NOMO-1 (cell line): ENCODE measurements around the gene LETM1.

Source experiments
- DNase-seq, 2 experiments: peaks; one replicate each; lab custom pipeline; 2025; ENCODE audit not compliant: unreplicated experiment in 2 of 2; lab: John Stamatoyannopoulos, UW

Gene LETM1

DNA sequence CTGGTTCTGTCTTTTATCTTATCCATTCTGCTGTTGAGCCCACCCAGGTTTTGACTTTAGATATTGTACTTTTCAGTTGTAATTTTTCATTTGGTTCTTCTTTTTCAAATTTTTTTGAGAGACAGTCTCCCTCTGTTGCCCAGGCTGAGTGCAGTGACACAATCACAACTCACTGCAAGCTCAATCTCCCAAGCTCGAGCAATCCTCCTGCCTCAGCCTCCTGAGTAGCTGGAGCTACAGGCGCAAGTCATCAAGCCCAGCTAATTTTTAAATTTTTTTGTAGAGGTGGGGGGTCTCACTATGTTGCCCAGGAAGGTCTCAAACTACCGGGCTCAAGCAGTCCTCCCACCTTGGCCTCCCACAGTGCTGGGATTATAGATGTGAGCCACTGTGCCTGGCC lies 25.7 kb downstream of the LETM1 start:
- DNase-seq = no peak

DNA sequence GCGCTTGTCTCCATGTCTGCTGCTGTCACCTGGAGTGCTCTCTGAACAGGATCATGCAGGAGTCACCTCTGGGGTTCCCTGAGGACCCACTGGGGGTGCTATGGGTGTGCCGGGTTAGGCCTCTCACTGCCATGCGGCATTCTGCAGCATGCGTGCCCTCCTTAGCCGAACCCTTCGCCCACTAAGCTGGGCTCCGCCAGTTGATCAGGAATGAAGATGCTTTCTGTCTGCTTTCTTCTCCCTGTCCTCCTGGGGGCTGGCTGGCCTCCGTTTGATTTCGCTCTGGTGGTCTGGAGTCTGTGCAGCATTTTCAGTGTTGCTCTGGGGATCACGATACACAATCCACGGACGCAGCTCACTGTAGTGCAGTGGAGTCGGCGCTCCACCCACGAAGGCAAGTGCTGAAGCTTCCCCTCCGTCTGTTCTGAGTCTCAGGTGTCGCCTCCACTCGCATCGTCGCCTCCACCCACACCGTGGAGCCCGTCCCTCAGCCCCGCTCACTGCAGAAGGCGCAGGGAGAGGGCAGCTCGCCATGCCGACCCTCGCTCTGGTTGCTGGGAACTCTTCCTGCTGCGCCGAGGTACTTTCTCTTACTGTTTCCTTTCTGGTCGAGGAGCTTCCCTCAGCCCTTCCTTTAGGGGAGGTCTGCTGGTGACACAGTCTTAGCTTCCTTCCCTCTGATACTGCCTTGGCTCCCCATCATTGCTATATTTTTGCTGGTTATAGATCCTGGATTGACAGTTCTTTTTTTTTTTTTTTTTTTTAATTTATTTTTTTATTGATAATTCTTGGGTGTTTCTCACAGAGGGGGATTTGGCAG lies 29.2 kb downstream of the LETM1 start:
- DNase-seq = no peak

DNA sequence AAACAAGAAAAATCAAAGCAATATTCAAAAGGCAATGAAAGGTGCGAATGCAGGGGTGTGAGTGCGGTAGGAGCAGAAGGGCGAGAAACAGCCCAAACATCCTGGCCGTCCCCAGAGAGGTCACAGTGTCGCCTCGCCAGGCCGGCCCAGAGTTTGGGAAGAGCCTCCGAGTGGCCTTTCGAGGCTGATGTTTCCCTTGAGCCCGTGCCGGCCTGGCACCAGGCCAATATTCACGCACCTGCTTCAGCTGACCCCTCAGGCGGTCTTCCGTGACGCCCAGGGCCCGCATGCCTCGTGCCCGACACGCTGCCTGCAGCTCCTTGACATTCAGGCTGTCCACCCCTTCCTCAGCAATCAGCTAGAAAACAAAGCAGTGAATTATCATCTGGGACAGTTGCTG lies 30.6 kb downstream of the LETM1 start:
- DNase-seq = no peak

GRCh38 chr4:1824746-1825145 lies 31.2 kb downstream of the LETM1 start:
- DNase-seq = no peak

GRCh38 chr4:1823545-1823932 lies 32.4 kb downstream of the LETM1 start:
- no peak for DNase-seq

- DNase-seq = no peak
These were observed 33.1 kb downstream of the LETM1 start for GRCh38 chr4:1822568-1823544.

GRCh38 chr4:1821679-1822567 lies 34.0 kb downstream of the LETM1 start:
- DNase-seq = no peak

DNA sequence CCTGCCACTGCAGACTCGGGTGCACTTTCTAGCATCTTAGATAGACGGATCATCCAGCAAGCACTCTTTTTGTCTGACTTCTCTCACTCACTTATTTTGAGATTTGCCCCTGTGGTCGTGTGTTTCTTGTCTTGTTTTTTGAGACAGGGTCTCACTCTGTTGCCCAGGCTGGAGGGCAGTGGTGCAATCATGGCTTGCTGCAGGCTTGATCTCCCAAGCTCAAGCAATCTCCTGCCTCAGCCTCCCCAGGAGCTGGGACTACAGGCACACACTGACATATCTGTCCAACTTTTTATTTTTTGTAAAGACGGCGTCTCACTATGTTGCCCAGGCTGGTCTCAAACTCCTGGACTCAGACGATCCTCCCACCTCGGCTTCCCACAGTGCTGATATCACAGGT lies 36.1 kb downstream of the LETM1 start:
- DNase-seq = no peak

GRCh38 chr4:1819284-1819683 lies 36.7 kb downstream of the LETM1 start:
- DNase-seq = no peak

- no peak for DNase-seq
These were observed 39.7 kb downstream of the LETM1 start for GRCh38 chr4:1815997-1816860.

- DNase-seq = no peak
These were observed 40.6 kb downstream of the LETM1 start for GRCh38 chr4:1815096-1815996.

- no peak for DNase-seq
These were observed 41.5 kb downstream of the LETM1 start for GRCh38 chr4:1814453-1814852.

- no peak for DNase-seq
These were observed 42.0 kb downstream of the LETM1 start for GRCh38 chr4:1813915-1814314.

- DNase-seq = no peak
These were observed 42.7 kb downstream of the LETM1 start for GRCh38 chr4:1813231-1813630.

DNA sequence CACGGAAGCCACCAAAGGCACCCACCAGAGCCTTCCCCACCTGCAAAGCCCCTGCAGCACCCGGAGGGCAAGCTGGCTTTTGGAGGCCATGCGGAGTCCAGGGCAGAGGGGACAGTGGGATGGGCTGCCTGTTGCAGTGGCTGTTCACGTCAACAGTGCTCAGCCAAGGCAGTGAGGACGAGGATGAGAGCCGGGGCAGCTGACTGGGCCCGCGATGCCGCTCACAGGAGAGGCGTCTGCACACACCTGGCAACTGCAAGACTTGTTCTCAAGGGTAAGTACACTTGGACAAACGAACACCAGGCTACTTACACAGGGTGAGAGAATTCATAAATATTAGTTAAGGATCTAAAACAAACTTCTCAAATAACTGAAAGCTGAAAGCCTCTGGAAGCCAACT lies 43.2 kb downstream of the LETM1 start:
- DNase-seq = no peak

DNA sequence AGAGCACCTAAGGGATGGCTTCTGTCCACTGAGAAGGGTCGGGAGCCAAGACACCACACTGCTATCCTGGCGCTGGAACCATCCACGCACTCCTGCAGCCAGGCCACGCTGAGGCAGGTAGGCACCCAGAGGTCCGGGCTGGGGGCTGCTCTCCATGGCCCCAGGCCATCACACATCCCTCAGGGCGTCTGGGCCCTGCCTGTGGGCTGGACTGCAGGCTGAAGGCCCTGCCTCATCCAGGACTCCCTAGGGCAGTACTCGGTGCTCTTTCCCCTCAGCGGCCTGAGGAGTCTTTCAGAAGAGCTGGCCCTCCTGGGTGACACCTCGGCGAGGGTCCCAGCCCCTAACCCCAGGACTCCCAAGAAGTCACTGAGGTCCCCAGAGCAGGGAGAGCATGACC lies 45.2 kb downstream of the LETM1 start:
- DNase-seq = no peak

DNA sequence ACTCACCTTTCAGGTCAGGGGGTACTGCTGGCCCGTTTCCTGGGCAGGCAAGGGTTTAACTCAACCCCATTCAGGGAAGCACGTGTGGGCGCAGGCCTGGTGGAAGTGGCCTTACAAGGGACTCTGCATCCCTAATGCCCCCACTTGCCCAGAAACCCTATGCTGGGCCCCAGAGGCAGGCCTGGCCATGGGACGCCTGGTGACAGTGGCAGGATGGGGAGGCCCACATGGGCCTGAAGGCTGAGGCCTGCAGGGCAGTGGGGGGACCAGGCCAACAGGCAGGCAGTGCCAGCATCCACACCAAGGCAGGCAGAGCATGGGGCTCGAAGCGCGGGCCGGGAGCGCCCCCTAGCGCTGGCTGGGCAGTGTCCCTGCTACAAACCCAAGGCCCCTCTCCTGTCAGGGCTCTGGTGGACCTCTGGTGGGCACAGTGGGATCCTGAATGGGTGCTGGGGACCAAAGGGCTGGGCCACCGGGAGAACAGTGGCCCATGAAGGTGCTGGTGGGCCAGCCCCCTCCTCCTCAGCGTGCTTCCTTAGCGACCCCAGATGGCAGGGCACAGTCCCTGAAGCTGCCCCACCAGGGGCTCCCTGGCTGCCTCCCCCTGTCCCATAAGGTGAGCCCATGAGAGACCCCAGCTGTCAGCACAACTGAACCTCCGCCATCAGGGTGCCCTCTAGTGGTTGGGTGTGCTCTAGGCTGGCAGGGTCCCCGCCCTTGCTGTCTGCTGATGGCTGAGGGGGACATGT lies 46.0 kb downstream of the LETM1 start:
- peak; percentile 41 to 77 for DNase-seq
